IMR-90 (cell line): Measurements from ENCODE around the gene CRNN. TPM values are rescaled to one million over a fixed set of nuclear protein-coding genes. Genes with fewer than 3 reads are reported as not detected.

Experiments used
- ATAC-seq: fragments of 200-7000 bp; cut with Tn5 transposase; 2 replicates; pipeline ENCODE4 v1.9.1; 2020; ENCODE audit warnings: low read depth, mild to moderate bottlenecking, moderate library complexity
- BruUV-seq: library from RNA; stranded (reverse); fragments of 400-500 nt; replicated peaks from 2 replicates; lab custom pipeline; 2021; lab: Mats Ljungman, UMichigan
- CTCF ChIA-PET: fragments of 300-600 bp; formaldehyde crosslinking; extraction: SDS; loops from one replicate; lab custom pipeline; 2021; ENCODE audit warnings: antibody characterized with exemption; lab: Yijun Ruan, JAX
- POLR2A ChIA-PET: fragments of 300-600 bp; sonication (Branson Sonifier 250); formaldehyde crosslinking; loops from one replicate; lab custom pipeline; 2022; ENCODE audit warnings: antibody characterized with exemption; ENCODE audit not compliant: unreplicated experiment; lab: Charles Lee
- DNase-seq: peaks from one replicate; pipeline ENCODE4 v3.0.0; 2013
- H2AFZ ChIP-seq: replicated peaks from 2 replicates; pipeline ENCODE3; 2013; ENCODE audit warnings: low read length, mild to moderate bottlenecking; ENCODE audit not compliant: poor library complexity
- H2AK5ac ChIP-seq: 2 replicates; pipeline ENCODE4 v1.6.1; 2013; ENCODE audit warnings: low read depth, low read length, inconsistent platforms
- H2AK9ac ChIP-seq: replicated peaks from 2 replicates; pipeline ENCODE3; 2013; ENCODE audit warnings: mild to moderate bottlenecking, low read depth, low read length, moderate library complexity; ENCODE audit not compliant: poor library complexity
- H2BK120ac ChIP-seq: 2 replicates; pipeline ENCODE4 v1.6.1; 2013; ENCODE audit warnings: low read depth, low read length, inconsistent platforms
- H2BK15ac ChIP-seq: 3 replicates; pipeline ENCODE4 v1.6.1; 2013; ENCODE audit warnings: low read depth, low read length, inconsistent platforms
- H2BK20ac ChIP-seq: 2 replicates; pipeline ENCODE4 v1.6.1; 2013; ENCODE audit warnings: low read depth, mild to moderate bottlenecking, inconsistent platforms, low read length, moderate library complexity
- H2BK5ac ChIP-seq: 2 replicates; pipeline ENCODE4 v1.6.1; 2013; ENCODE audit warnings: mild to moderate bottlenecking, low read depth, low read length, inconsistent platforms; ENCODE audit not compliant: poor library complexity, severe bottlenecking
- H3K14ac ChIP-seq: replicated peaks from 2 replicates; pipeline ENCODE4 v1.6.1; 2013; ENCODE audit warnings: low read depth, low read length, inconsistent platforms
- H3K18ac ChIP-seq: 2 replicates; pipeline ENCODE4 v1.6.1; 2013; ENCODE audit warnings: low read depth, low read length, control low read depth
- H3K23ac ChIP-seq: 2 replicates; pipeline ENCODE4 v1.6.1; 2013; ENCODE audit warnings: low read depth, low read length, inconsistent platforms
- H3K27ac ChIP-seq: 2 replicates; pipeline ENCODE4 v1.5.1; 2013; ENCODE audit warnings: mild to moderate bottlenecking, control low read depth, low read length; ENCODE audit not compliant: insufficient read depth
- H3K27me3 ChIP-seq: 2 replicates; pipeline ENCODE4 v1.6.1; 2013; ENCODE audit warnings: low read length; ENCODE audit not compliant: control insufficient read depth, insufficient read depth
- H3K36me3 ChIP-seq: 2 replicates; pipeline ENCODE4 v1.6.1; 2013; ENCODE audit warnings: low read length, mixed read lengths; ENCODE audit not compliant: control insufficient read depth, insufficient read depth
- H3K4ac ChIP-seq: 2 replicates; pipeline ENCODE4 v1.6.1; 2013; ENCODE audit warnings: low read depth, low read length, inconsistent platforms
- H3K4me1 ChIP-seq: 2 replicates; pipeline ENCODE4 v1.6.1; 2013; ENCODE audit warnings: low read length, mixed read lengths; ENCODE audit not compliant: control insufficient read depth, insufficient read depth
- H3K4me2 ChIP-seq: 2 replicates; pipeline ENCODE4 v1.6.1; 2013; ENCODE audit warnings: low read depth, mild to moderate bottlenecking, control low read depth, low read length, moderate library complexity
- H3K4me3 ChIP-seq: 2 replicates; pipeline ENCODE4 v1.5.1; 2013; ENCODE audit warnings: low read depth, mild to moderate bottlenecking, control low read depth, low read length, moderate library complexity; ENCODE audit not compliant: insufficient read depth
- H3K56ac ChIP-seq: 2 replicates; pipeline ENCODE4 v1.6.1; 2013; ENCODE audit warnings: low read length, inconsistent platforms; ENCODE audit not compliant: insufficient read depth; ENCODE audit errors: extremely low read depth
- H3K79me1 ChIP-seq, 2 experiments: 2 replicates each; pipeline ENCODE4 v1.6.1; 2013; ENCODE audit warnings: low read length in 2 of 2, inconsistent platforms in 1 of 2, low read depth in 1 of 2
- H3K9ac ChIP-seq: 2 replicates; pipeline ENCODE4 v1.6.1; 2013; ENCODE audit warnings: low read depth, low read length, control low read depth
- H3K9me1 ChIP-seq: 2 replicates; pipeline ENCODE4 v1.6.1; 2013; ENCODE audit warnings: low read length, inconsistent platforms; ENCODE audit not compliant: insufficient read depth
- H3K9me3 ChIP-seq: 2 replicates; pipeline ENCODE4 v1.6.1; 2013; ENCODE audit warnings: low read length; ENCODE audit not compliant: control insufficient read depth, insufficient read depth
- H4K20me1 ChIP-seq: 2 replicates; pipeline ENCODE4 v1.6.1; 2013; ENCODE audit warnings: low read length, inconsistent platforms; ENCODE audit not compliant: insufficient read depth
- H4K5ac ChIP-seq: 2 replicates; pipeline ENCODE4 v1.6.1; 2013; ENCODE audit warnings: mild to moderate bottlenecking, low read depth, low read length, control low read depth
- H4K8ac ChIP-seq, 2 experiments: 2 replicates each; pipeline ENCODE4 v1.6.1; 2013; ENCODE audit warnings: low read depth in 2 of 2, low read length in 2 of 2, control low read depth in 1 of 2, inconsistent platforms in 1 of 2
- H4K91ac ChIP-seq: 2 replicates; pipeline ENCODE4 v1.6.1; 2013; ENCODE audit warnings: low read depth, low read length, inconsistent platforms; ENCODE audit not compliant: insufficient read depth
- BHLHE40 ChIP-seq: fragments of 150-350 bp; IDR thresholded peaks from 2 replicates; pipeline ENCODE4 v1.6.1; 2016; ENCODE audit warnings: mild to moderate bottlenecking, low read depth, low read length
- CHD1 ChIP-seq: IDR thresholded peaks from 2 replicates; pipeline ENCODE4 v1.6.1; 2012; ENCODE audit warnings: low read depth, low read length, improper control_type of control experiment
- ELK1 ChIP-seq: fragments of 150-350 bp; IDR thresholded peaks from 2 replicates; pipeline ENCODE4 v1.6.1; 2016; ENCODE audit warnings: low read depth, mild to moderate bottlenecking, low read length, moderate library complexity, borderline replicate concordance
- FOS ChIP-seq: fragments of 150-350 bp; IDR thresholded peaks from 2 replicates; pipeline ENCODE4 v1.6.1; 2016; ENCODE audit warnings: low read depth, low read length
- MAFK ChIP-seq: IDR thresholded peaks from 2 replicates; pipeline ENCODE4 v1.6.1; 2012; ENCODE audit warnings: low read depth, low read length, improper control_type of control experiment
- MAZ ChIP-seq: IDR thresholded peaks from 2 replicates; pipeline ENCODE4 v1.6.1; 2012; ENCODE audit warnings: low read depth, mild to moderate bottlenecking, low read length, improper control_type of control experiment, moderate library complexity, borderline replicate concordance
- MXI1 ChIP-seq: IDR thresholded peaks from 2 replicates; pipeline ENCODE4 v1.6.1; 2012; ENCODE audit warnings: low read depth, mild to moderate bottlenecking, low read length, moderate library complexity, borderline replicate concordance
- NFE2L2 ChIP-seq: fragments of 150-350 bp; IDR thresholded peaks from 2 replicates; pipeline ENCODE4 v1.6.1; 2016; ENCODE audit warnings: low read depth, mild to moderate bottlenecking, low read length
- RAD21 ChIP-seq: IDR thresholded peaks from 2 replicates; pipeline ENCODE4 v1.6.1; 2012; ENCODE audit warnings: low read length, improper control_type of control experiment
- RCOR1 ChIP-seq: IDR thresholded peaks from 2 replicates; pipeline ENCODE4 v1.6.1; 2012; ENCODE audit warnings: mild to moderate bottlenecking, low read length, improper control_type of control experiment; ENCODE audit not compliant: insufficient replicate concordance
- SMC3 ChIP-seq: fragments of 150-350 bp; IDR thresholded peaks from 2 replicates; pipeline ENCODE4 v1.6.1; 2016; ENCODE audit warnings: low read depth, mild to moderate bottlenecking, antibody characterized with exemption, low read length, moderate library complexity
- WGBS, 2 experiments: methylation state at CpG; one replicate each; pipeline versions ENCODE4 v1.1.5 to v1.1.7; 2013; ENCODE audit warnings: missing lambda C conversion rate in 2 of 2; ENCODE audit not compliant: insufficient read length in 1 of 2; ENCODE audit errors: extremely low coverage in 2 of 2; 5-methylcytosine and 5-hydroxymethylcytosine counted together
- dilution Hi-C: fragments of 300-500 bp; cut with HindIII; formaldehyde crosslinking; loops from one replicate; pipeline ENCODE4 v1.14.3; 2018; ENCODE audit warnings: low sequenced_read_pairs; ENCODE audit not compliant: unreplicated experiment
- in situ Hi-C: fragments of 300-500 bp; cut with MboI; formaldehyde crosslinking; loops from 3 replicates; pipeline ENCODE4 v1.14.3; 2019; ENCODE audit warnings: low sequenced_read_pairs, inconsistent platforms, mixed read lengths
- intact Hi-C: fragments of 100-400 bp; cut with micrococcal nuclease; formaldehyde crosslinking; loops from 2 replicates; pipeline ENCODE4 v1.10.0; 2022
- polyA plus RNA-seq, 3 experiments: library from polyadenylated mRNA; depleted of rRNA; stranded (reverse); fragments of >200 nt; gene quantifications; 2 replicates each; pipeline ENCODE4 v1.2.3, GENCODE V29; 2012; ENCODE audit warnings: low replicate concordance in 1 of 3
- total RNA-seq: library from RNA; depleted of rRNA; stranded (reverse); fragments of >200 nt; gene quantifications from 2 replicates; pipeline ENCODE4 v1.2.3, GENCODE V29; 2012
- TF ChIP-seq, protein P1 (sequence below): conservative IDR thresholded peaks from 2 replicates; pipeline ENCODE4 v1.5.1; 2012; ENCODE audit warnings: mild to moderate bottlenecking, low read depth, low read length, improper control_type of control experiment

Gene CRNN
- total and polyA plus RNA-seq, 2 of the 4 experiments (the other 2 are of a cell fraction): not detected

DNA sequence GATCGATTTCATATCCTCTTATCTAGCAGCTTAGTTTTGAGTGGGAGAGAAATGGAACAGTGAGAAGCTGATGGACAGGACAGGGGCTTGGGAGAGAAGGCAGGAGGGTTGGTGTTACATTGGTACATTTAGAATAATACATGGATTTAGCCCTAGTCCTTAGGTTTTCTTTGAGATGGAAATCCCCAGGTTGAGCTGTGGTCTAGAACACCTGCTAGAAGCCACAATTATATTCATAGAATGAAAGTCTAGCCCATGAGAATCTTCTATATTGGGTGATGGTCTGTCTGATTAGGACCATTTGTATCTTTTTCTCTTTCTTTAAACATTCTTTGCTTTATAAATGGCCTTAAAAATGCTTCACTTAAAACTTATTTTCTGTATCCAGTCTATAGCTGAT is 19.9 kb downstream of the CRNN start:
- no peak for DNase-seq
- Histone ChIP-seq H3K4me3 (no peak overlapping the region), H3K4me1 (no peaks in the 10 kb centered on the region), H2BK5ac (no peak overlapping the region), H2AK9ac (no peak overlapping the region), H3K14ac (no peak overlapping the region), H3K4me2 (no peak overlapping the region), H3K4ac (no peak overlapping the region), H3K56ac (no peak overlapping the region), H2AFZ (no peak overlapping the region), H3K36me3 (no peaks in the 10 kb centered on the region), H4K8ac (no peak overlapping the region), H3K18ac (no peak overlapping the region), H3K79me1 (no peaks in the 10 kb centered on the region), H2BK120ac (no peak overlapping the region), H3K27ac (no peak overlapping the region), H3K23ac (no peak overlapping the region), H3K9me1 (no peaks in the 10 kb centered on the region), H4K5ac (no peak overlapping the region), H3K27me3 (no peaks in the 10 kb centered on the region), H3K9ac (no peak overlapping the region), H4K91ac (no peak overlapping the region), H3K9me3 (no peaks in the 10 kb centered on the region), H2BK15ac (no peak overlapping the region), H4K20me1 (no peaks in the 10 kb centered on the region), H2BK20ac (no peak overlapping the region), H2AK5ac (no peak overlapping the region)
- WGBS, 2 experiments: no CpG with 5 or more reads among the region's 1 CpG
- no TSS peak for BruUV-seq
- in situ Hi-C loops: no loop called here
- POLR2A ChIA-PET: no interaction called here
- intact Hi-C loops: no loop called here
- no peak for ATAC-seq
- TF ChIP-seq RCOR1 (no peak), FOS (no peak), SMC3 (no peak), MXI1 (no peak), RAD21 (no peak), CHD1 (no peak), MAFK (no peak), MAZ (no peak), BHLHE40 (no peak), ELK1 (no peak), NFE2L2 (no peak)
- TF ChIP-seq, protein P1, sequence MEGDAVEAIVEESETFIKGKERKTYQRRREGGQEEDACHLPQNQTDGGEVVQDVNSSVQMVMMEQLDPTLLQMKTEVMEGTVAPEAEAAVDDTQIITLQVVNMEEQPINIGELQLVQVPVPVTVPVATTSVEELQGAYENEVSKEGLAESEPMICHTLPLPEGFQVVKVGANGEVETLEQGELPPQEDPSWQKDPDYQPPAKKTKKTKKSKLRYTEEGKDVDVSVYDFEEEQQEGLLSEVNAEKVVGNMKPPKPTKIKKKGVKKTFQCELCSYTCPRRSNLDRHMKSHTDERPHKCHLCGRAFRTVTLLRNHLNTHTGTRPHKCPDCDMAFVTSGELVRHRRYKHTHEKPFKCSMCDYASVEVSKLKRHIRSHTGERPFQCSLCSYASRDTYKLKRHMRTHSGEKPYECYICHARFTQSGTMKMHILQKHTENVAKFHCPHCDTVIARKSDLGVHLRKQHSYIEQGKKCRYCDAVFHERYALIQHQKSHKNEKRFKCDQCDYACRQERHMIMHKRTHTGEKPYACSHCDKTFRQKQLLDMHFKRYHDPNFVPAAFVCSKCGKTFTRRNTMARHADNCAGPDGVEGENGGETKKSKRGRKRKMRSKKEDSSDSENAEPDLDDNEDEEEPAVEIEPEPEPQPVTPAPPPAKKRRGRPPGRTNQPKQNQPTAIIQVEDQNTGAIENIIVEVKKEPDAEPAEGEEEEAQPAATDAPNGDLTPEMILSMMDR: no peak
- dilution Hi-C loops: no loop called here
- CTCF ChIA-PET: no interaction called here
